NCI-H1092 (cell line): ENCODE data around the gene MOCS2.

Source experiments
- DNase-seq: peaks from one replicate; lab custom pipeline; 2025; lab: John Stamatoyannopoulos, UW

Gene MOCS2

DNA sequence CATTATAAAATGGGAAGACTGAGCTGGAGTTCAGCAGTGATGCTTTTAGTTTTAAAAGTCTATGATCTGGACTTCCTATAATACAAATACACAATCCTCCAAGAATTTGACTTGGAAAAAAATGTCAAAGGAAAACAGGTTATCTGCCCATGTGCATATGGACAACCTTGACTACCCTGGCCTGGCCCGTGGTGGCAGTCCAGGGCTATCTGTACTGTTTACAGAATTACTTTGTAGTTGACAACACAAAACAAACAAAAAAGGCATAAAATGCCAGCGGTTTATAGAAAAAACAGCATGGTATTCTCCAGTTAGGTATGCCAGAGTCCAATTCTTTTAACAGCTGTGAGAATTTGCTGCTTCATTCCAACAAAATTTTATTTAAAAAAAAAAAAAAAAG, 17.3 kb downstream of the MOCS2 start:
- no peak for DNase-seq

DNA sequence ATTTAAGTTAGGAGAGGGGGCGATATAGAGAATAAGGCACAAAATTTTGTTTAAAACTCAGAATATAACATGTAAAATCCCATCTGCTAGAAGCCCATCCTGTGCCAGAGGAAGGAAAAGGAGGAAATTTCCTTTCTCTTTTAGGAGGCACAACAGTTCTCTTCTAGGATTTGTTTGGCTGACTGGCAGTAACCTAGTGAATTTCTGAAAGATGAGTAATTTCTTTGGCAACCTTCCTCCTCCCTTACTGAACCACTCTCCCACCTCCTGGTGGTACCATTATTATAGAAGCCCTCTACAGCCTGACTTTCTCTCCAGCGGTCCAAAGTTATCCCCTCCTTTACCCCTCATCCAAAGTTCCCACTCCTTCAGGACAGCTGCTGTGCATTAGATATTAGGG, 18.3 kb downstream of the MOCS2 start:
- no peak for DNase-seq

DNA sequence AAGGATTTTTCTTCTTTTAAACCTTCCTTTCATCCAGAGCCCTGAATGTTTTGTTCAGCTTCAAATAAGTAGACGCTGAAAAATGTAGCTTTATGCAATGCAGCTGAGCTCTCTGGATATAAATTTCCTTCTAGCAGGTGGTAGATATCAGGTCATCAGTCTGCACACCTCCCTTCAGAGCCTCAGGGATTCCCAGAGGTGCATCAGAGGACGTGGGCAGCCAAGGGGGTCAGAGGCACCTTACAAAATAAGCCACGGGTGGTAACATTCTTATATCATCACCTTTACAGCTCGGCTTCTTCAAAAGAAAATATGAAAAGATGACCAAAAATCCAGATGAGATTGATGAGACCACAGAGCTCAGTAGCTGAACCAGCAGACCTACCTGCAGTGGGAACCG, 19.3 kb downstream of the MOCS2 start:
- no peak for DNase-seq

DNA sequence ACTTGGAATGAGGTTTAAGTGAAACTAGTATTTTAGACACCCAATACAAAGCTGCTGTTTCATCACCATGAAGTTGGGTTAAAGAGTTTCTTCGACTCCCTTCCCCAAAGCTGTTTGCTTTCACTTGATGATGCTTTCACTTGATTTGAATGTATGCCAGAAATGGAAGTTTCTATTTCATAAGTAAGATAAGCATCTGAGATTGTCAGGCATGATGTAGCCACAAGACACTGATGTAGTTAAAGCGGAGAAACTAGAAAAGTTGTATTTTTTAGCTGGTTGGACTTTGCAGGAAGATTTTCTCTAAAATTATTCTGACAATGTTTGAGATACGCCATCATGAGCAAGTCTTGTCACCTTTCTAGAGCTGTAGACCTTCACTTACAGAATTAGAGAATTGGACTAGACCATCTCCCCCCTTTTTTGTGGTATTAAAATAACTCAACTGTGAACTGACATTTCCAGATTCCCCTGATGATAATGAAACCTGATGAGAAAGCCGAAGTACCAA, 20.0 kb downstream of the MOCS2 start:
- no peak for DNase-seq

DNA sequence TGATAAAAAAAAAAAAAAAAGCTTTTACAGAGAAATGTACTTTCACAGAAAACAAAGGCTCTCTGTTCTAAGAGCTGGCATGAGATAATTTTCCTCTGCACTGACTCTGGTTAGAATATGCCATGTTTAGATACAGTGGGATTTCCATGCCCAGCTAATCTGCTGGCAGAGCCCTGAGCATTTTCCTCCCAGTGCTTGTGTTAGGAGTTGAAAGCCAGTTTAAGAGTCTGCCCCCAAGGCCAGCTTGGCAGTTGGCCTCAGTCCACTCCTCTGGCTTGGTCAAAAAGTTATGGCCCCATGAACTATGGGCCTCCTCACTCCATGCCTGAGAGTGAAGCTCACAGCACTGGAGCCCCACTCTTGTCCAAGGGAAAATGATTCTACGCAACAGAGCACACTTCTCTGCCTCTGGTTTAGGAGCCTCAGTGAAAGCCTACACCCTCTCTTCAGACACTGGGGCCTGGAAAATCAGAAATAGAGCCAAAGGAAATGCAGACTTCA, 21.9 kb downstream of the MOCS2 start:
- no peak for DNase-seq

DNA sequence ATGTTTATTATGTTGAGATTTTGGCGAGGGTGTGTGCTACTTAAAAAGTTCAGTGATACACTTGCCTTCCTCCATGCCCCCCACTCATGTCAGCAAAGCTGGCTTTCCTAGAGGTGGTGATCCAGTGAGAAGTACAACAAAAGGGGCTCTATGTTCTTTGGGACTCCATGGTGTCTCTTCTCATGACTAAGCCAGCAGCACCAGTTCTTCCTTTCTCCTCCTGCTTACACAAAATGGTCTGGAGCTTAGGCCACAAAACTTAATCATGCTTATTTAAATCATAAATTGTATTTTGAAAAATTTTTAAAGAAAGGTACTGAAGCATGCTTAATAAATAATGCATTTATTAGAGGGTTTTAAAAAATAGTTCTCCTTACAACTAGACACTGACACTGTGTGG, 22.4 kb downstream of the MOCS2 start:
- DNase-seq, result no peak

DNA sequence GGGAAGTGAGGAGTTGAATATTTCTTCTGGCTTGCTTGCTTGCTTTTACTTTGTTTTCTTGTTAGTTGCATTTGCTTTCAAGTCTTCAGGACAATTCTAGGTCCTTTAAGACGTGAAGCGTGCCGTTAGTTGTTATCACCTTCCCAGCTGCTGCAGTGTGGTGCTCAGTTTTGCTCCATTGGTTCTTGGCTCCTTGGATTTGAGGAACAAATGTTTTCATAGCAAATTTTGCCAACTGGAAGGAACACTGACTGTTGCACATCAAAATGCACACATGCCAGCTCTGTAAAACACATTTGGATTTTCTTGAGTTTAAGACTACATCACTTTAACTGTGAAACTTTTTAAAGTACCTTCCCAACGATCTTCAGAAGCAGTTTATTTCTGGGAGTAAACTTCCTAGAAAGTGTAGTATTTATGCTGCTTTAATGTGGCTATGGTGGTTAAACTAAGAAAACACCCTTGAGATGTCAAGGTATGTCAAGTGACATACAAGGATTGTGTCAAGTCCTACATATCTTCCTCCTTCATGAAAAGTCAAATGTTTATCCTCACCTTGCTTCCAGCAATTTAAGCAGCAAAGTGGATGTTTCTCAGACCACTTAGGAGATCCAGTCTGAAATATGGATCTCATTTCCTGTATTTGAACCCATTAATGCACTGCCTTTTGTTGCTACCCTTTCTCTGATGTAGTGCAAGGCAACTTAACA, 24.9 kb downstream of the MOCS2 start:
- no peak for DNase-seq

DNA sequence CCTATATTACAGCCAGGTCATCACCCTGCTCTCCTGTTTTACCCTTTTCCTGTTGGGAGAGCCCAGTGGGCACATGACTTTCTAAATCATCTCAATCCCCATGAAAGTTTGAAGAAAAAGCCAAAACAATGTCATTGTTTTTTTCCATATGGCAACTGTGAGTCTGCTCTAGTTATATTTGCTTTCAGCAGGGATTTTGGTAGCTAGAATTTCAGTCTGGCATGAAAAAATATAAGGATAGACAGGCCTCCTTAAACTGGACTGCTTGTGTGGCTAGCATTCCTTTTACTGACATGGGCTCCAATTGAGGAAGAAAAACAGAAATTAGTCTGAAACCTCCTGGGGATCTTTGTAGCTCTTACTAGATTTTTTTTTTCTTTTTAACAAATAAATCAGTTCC, 25.6 kb downstream of the MOCS2 start:
- no peak for DNase-seq

DNA sequence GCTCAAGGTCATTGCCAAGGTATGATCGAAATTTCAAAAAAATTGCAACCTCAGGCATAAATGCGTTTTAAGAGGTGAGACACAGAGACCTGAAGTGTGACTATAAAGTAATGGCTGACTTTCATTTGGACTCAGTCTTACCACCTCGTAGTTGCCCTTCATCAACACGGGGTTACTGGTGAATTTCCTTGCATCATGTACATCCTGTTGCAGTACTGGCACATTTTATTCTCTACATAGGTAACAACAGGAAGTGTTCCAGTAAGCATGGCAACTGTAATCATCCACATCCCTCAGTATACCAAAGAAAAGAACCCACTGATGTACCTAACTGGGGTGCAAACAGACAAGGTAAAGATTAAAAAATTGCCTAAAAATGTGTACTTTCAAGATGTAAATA, 29.3 kb downstream of the MOCS2 start:
- DNase-seq, result no peak

DNA sequence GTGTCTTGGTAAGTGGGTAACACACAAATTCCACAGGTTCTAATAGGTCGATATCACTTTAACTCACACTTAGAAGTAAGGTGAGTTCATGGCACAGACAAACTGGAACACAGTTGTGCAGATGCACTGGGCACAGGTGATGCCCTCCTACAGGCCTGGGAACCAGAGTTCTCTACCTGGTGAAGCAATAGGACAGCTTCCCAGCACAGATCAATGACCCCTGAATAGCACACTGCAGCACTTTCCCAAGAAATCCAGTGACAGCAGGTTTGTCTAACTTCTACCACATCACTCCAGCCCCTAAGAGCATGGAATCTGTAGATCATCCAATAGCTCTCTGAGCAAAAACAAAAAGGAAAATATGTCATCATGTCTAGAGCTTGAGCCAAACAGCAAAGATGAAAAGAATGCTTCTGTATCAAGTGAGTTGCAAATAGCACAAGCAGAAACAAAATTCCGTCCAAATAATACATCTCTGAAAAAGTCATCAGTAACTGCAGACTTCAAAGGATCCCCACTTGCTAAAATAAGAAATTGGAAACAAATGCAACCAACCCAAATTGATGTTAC, 33.5 kb downstream of the MOCS2 start:
- no peak for DNase-seq

DNA sequence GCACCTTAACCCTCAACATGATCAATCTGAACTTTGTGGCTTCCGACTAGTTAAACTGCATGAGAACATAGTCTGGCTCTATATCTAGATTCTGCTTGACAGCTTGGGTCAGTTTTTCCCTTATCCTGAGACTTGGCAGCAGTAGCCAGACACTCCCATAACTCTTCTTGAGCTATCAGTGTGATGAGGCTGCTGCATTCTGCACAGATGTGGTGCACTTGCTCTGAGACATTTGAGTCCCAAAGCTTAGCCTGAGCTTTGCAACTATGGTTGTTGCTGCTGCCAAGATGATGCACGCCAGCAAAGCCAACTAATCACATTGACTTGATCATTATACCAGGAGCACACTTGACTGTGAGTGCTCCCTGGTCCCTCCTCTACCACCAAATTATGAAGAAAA, 36.2 kb downstream of the MOCS2 start:
- no peak for DNase-seq

DNA sequence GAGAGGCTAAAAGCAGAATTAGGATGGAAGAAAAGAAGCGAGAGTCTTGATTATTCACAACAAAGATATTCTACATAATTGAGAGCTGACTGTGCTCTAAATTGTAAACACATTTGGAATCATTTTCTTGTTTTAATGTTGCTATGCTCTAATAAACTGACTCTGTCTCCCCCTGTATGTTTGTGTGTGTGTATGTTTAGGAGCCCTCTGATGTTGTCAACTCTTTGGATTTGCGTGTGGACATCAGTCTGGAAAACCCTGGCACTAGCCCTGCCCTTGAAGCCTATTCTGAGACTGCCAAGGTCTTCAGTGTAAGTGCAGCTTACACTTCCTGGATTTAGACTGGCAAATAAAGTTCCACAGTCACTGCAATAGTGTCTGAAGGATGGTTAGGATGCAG, 37.8 kb downstream of the MOCS2 start:
- DNase-seq, result no peak

DNA sequence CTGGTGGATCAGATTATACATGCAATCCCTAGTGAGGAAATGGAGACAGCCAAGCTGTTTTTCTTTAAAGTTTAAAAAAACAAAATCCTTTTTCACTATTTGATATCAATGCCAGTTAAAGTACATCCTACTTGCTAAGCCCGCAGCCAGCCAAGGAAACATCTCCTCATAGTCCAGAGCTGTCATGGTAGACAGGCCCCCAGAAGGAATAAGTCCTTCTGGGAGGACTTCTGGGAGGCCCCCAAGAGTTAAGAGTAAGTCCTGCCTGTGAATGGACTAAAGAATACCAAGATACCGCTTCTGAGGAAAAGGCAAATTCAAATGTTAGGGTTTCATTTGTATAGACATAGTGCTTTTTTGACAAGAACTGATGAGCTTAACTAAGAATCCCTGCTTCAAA, 38.3 kb downstream of the MOCS2 start:
- no peak for DNase-seq

DNA sequence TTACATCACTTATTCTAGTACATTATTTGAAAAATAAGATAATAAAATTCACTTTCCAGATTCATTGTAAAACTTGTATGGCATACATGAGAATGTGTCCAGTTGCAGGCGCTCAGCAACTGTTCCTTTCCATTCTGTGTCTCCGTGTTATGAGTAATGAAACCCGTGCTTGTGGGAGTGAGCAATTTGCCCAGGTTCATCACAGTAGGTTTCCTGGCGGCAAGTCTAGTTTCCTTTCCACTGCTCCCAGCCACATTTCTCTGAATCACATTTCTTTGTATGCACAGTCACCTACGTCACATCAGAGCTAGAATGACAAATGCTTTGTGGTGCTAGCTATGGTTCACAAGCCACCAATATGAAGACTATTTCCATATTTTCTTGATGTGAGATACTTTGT, 39.9 kb downstream of the MOCS2 start:
- no peak for DNase-seq

DNA sequence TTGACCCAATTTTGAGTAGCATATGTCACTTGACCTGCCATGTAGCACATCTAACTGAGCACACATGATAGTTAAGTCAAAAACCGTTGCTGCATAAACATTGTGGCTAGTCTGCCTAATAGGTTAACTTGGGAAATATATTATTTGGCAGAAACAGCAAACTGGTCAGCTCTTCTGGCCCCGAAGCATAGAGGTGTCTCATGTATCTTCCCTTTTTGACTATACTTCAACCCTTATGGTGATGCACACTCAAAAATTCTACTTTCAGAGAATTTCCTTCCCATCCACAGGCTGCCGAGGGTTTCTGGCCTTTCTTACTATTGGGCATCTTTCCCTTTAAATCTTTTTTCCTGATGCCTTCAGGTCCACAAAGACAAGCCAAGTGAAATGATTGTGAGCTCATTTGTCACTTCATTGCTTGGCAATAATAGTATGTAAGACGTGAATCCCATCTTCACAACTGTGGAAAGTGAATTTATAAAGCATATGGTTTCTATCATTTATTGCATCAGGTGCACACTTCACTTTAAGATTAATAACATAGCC, 41.2 kb downstream of the MOCS2 start:
- DNase-seq, result no peak

DNA sequence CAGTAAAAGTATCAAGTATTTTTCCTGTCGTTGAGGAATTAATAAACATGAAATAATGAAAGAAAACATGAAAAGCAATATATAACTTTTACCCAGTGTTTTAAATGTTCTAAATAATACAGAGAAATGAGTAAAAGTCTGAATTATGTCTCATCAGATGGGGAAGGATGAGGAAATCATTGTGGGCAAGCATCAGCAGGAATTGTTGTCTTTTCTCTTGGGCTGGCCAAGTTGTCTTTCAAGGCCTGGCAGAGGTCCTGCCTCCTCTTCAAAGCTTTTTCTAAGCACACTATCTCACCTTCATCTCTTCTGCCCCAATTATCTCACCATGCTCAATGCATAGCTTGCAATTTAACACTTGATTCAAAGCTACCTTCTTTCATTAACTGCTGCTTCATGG, 41.9 kb downstream of the MOCS2 start:
- no peak for DNase-seq

DNA sequence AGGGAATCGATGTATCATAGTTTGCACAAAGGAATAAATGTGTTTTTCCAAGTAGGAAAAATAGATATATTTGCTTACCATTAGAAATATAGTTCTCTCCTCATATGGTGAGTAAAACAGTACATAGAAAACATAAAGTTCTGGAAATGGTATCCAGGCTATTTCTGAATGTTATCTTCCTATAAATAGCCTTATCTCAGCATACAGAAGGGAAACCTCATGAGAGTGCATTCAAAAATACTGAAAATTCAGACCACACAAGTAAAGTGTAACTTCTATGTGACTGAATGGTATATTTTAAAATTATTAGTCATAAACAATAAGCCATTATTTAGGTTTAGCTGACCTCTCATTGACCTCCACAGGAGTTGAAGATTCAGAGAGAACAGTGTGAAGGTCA, 43.5 kb downstream of the MOCS2 start:
- DNase-seq, result no peak

DNA sequence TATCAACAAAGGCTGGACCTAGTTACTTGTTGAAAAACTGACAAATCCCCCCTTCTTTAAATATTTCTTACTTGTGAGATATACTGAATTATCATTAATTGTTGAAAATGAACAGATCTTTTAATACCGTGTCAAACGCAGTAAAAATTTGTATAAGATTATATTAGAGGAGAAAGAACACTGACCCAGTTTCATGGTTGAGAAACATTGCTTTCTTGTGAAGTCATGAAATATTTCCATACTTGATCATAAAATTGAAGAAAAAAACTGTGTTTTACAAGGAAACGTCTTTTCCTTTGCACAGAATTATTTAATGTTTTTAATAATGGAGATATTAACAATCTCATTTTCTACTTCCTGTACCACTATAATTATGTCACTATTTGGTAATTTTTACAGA, 45.8 kb downstream of the MOCS2 start:
- no peak for DNase-seq

DNA sequence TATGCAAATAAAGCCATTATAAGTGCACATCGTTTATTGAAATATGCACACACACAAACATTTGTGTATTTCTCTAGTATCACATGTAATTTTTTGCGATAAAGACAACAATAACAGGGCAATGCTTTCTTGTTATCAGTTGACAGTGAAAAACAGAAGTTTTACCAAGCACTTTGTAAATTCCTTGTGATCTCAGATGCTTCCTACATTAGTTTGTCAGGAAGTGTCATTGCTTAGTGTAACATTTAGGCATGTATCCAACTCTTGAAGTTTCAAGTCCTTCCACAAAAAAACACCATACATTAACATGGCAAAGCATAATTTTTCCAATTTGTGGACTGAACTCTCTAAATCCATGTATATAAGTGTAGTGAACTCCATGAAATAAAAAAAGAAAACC, 46.4 kb downstream of the MOCS2 start:
- no peak for DNase-seq

DNA sequence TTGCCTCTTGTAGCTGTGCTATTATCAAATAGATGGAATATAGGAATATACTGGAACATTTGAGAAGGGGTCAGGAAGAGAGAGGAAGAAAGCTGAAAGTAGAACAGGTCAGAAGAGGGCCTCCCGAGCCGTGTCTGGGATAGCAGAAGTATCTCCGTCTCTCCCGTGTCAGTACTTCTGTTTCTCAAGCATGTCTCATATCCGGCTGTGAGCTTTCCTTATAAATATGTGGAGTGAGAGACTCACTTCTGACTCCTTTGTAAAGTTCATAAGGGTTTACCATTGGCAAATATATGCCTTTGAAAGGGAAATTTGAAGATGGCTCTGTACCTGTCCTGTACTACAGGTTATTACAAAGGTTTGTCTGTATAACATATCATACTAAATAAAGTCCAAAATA, 50.3 kb downstream of the MOCS2 start:
- no peak for DNase-seq

DNA sequence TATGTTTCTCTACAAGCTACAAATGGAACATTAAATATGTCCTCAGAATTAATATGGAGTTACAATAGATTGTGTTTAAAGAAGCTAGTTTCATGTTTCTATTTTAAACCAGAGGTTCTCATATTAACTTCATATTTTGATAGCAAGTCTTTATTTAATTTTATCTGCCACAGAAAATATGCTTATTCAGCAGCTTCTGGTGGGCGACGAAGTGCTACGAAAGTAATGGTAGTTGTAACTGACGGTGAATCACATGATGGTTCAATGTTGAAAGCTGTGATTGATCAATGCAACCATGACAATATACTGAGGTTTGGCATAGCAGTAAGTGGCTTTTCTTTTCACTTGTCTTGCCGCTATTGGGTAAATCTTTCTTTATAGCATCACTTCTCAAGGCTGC, 54.2 kb downstream of the MOCS2 start:
- DNase-seq, result no peak

DNA sequence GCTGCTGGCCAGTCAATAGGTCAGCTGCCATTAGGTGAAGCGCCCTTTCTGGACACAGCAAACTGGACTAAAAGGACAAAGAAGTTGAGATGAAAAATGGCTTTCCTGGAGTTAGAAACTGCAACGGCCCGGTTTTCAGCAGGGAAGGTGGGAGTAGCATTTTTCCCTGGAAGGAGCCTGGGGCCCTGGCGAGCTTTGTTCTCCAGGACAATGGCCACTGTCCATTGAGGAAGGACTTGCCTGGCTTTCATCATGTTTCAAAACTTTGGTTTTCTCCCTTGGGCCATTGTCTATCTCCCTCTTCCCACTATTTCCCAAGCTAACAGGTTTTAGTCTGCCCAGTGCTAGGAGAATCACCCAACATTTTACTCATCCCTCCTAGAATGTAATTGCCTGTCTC, 56.2 kb downstream of the MOCS2 start:
- DNase-seq, result no peak

DNA sequence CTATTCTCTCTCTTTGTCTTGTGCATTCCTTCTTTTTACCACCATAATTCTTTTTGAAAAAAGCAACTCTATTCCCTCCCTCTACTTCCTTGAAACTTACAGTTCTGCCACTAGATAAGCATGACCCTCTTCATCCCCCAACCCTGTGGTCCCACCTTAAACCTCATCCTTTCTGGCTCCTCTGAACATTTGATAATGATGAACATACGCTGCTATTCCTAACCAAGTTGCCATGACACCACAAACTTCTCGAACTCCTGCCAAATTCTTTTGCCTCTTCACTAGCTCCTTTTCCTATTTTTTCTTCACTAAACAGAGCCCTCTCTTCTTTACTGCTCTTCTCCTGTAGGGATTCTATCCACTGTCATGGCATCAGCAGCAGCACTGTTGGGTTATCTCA, 57.1 kb downstream of the MOCS2 start:
- DNase-seq, result no peak

DNA sequence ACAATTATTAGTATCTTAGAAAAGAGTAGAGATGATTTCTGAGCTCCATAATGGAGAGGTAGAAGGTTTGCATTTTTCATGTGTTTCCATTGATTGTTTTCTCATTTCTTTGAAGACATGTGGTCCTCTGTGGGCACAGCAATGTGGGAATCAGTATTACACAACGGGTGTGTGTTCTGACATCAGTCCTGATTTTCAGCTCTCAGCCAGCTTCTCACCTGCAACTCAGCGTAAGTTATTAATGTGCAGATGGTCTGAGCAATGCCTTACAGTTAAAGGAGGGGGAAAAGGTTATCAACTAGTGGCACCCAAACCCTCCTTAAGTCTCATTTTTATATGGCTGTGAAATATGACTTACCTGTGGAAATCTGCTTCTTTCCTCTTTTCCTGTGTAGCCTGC, 61.3 kb downstream of the MOCS2 start:
- DNase-seq, result no peak
